ENCODE results near the gene CHD2. TPM values are rescaled to one million over a fixed set of nuclear protein-coding genes. Genes with fewer than 3 reads are reported as not detected.

The CHD2 gene
- total RNA-seq, 4 donors from 2014 or later = 26.9 to 55.5 (median 33.7) TPM

- peak overlapping the region; percentile 41 to 93 (median 58) for H3K4me3 ChIP-seq
- no peaks in the 10 kb centered on the region for H3K27me3 ChIP-seq
- H3K27ac ChIP-seq = peak overlapping the region; percentile 94 to 98 (median 96)
- no peaks in the 10 kb centered on the region for H3K36me3 ChIP-seq
- H3K9me3 ChIP-seq = no peaks in the 10 kb centered on the region
- ATAC-seq (peak in 1 of 2 donors; percentile 9), DNase-seq (peak in 1 of 2 donors; percentile 59)
- TF ChIP-seq CTCF (IDR thresholded peaks at IDR 0.05 in 4 of 5, conservative IDR thresholded peaks at IDR 0.05 in 1 of 5) (no peak), POLR2A (IDR thresholded peaks at IDR 0.05) (no peak)
- H3K4me1 ChIP-seq = peaks cover 71 to 88% of the 10 kb centered on the region in 2 donors
- in situ Hi-C loops (cut with MboI; ENCODE audit: low sequenced_read_pairs in 4 of 4) (loop anchor here in 1 of 4 donors (25.0 kb wide), 1 partner anchor 914 kb away; no protein-coding TSS in a partner anchor), intact Hi-C loops (cut with DNase I; ENCODE audit: low total_unique reads) (loop anchor here (5.0 kb wide), 1 partner anchor 151 kb away; no protein-coding TSS in a partner anchor)
These were observed 173.4 kb downstream of the CHD2 start for GRCh38 chr15:93073465-93073952.

DNA sequence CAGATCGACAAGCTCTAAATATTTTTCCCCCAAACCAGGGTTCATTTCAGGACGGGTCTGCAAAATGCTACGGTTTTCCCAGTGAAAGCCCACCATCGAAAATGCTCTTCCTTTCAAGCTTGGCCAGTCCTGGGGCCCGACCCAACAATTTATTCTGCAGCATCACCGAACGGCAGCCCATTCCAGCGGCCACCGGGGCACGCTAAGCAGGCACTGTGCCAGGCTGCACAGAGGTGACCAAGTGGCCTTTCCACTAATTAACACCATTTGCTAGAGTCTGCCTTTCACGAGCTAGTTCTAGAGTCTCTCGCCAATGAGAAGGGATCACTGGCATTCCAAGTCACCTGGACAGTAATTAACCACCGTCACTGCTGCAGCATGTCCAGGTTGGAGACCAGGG lies 174.5 kb downstream of the CHD2 start:
- TF ChIP-seq POLR2A (IDR thresholded peaks at IDR 0.05) (no peak), CTCF (IDR thresholded peaks at IDR 0.05 in 4 of 5, conservative IDR thresholded peaks at IDR 0.05 in 1 of 5) (no peak)

DNA sequence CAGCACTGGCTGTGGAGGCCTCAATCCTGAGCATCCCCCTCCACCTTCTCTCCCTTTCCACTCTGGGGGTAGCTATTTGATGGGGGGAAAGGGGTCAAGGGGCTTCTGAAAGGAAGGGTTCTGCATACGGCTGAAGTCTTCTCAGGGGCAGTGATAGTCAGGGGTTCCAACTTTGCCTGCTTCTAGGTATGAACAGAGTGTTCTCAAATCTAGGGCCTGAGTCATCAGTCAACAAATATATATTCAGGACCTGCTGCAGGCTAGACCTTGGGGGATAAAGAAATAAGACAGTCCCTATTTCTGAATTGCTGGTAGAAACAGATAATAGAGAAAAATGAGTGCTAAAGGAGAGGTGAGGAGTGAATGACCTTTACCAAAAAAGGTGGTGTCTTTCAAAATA lies 176.1 kb downstream of the CHD2 start:
- intact Hi-C loops (cut with DNase I; ENCODE audit: low total_unique reads) = no loop called here
- ATAC-seq (peak; percentile 55 to 76), DNase-seq (no peak)
- in situ Hi-C loops (cut with MboI; ENCODE audit: low sequenced_read_pairs in 4 of 4) = loop anchor here in 1 of 4 donors (25.0 kb wide), 1 partner anchor 386 kb away; no protein-coding TSS in a partner anchor
- Histone ChIP-seq H3K4me1 (peaks cover 69 to 82% of the 10 kb centered on the region in 2 donors), H3K27ac (peak overlapping the region; percentile 94 to 98 (median 96)), H3K9me3 (no peaks in the 10 kb centered on the region), H3K36me3 (no peaks in the 10 kb centered on the region), H3K27me3 (no peaks in the 10 kb centered on the region), H3K4me3 (peak overlapping the region in 2 of 4 donors; percentile 12 to 36)
- TF ChIP-seq CTCF (IDR thresholded peaks at IDR 0.05 in 4 of 5, conservative IDR thresholded peaks at IDR 0.05 in 1 of 5) = no peak
- TF ChIP-seq POLR2A (IDR thresholded peaks at IDR 0.05) = no peak

More for the DNA sequence above, 174.5 kb downstream of the CHD2 start:
- intact Hi-C loops (cut with DNase I; ENCODE audit: low total_unique reads) = loop anchor here (5.0 kb wide), 1 partner anchor 152 kb away; no protein-coding TSS in a partner anchor
- H3K9me3 ChIP-seq = no peaks in the 10 kb centered on the region
- H3K36me3 ChIP-seq = no peaks in the 10 kb centered on the region
- peak overlapping the region; percentile 94 to 98 (median 96) for H3K27ac ChIP-seq
- no peak for ATAC-seq
- H3K4me3 ChIP-seq = no peak overlapping the region
- in situ Hi-C loops (cut with MboI; ENCODE audit: low sequenced_read_pairs in 4 of 4) = loop anchor here in 1 of 4 donors (25.0 kb wide), 1 partner anchor 913 kb away; no protein-coding TSS in a partner anchor
- no peak for DNase-seq
- peaks cover 69 to 87% of the 10 kb centered on the region in 2 donors for H3K4me1 ChIP-seq
- H3K27me3 ChIP-seq = no peaks in the 10 kb centered on the region

GRCh38 chr15:93076875-93077274 lies 176.8 kb downstream of the CHD2 start:
- in situ Hi-C loops (cut with MboI; ENCODE audit: low sequenced_read_pairs in 4 of 4) = loop anchor here in 1 of 4 donors (25.0 kb wide), 1 partner anchor 385 kb away; no protein-coding TSS in a partner anchor
- Histone ChIP-seq H3K4me1 (peaks cover 75 to 82% of the 10 kb centered on the region in 2 donors), H3K27ac (peak overlapping the region; percentile 94 to 98 (median 96))

More at GRCh38 chr15:93076875-93077274, 176.8 kb downstream of the CHD2 start:
- no peaks in the 10 kb centered on the region for H3K27me3 ChIP-seq
- no peaks in the 10 kb centered on the region for H3K36me3 ChIP-seq
- TF ChIP-seq POLR2A (IDR thresholded peaks at IDR 0.05) (no peak), CTCF (IDR thresholded peaks at IDR 0.05 in 4 of 5, conservative IDR thresholded peaks at IDR 0.05 in 1 of 5) (no peak)
- ATAC-seq = peak; percentile 44 to 69
- no peaks in the 10 kb centered on the region for H3K9me3 ChIP-seq
- DNase-seq = peak; percentile 52 to 60
- H3K4me3 ChIP-seq = peak overlapping the region in 3 of 4 donors; percentile 12 to 36 (median 21)
- intact Hi-C loops (cut with DNase I; ENCODE audit: low total_unique reads) = no loop called here

MicroRNA genes within 50 kb of the gene (microRNA counts, 767-probe panel; counts per million panel counts)
- 356 to 448 counts per million in 2 donors for microRNA hsa-miR-3175

Small RNA genes lying within 50 kb of the gene (microRNA-seq; reads per million reads assigned to microRNA genes)
- gene MIR3175 (ENCODE audit: borderline replicate concordance in 2 of 2) = 0 reads per million in 2 donors

Other genes starting within 250 kb of the CHD2 start
- 10 to 100 TPM in 3 of 4 donors, 1 to 10 TPM in 1; 7.6 to 22.5 (median 11.6) TPM for gene FAM174B, start 244.5 kb upstream of the CHD2 start, total RNA-seq
- gene RGMA, start 188.9 kb downstream of the CHD2 start, total RNA-seq = 100 to 1,000 TPM; 150 to 290 (median 184) TPM